Measurements from ENCODE around the gene TTC19. TPM values are rescaled to one million over a fixed set of nuclear protein-coding genes. Genes with fewer than 3 reads are reported as not detected.

Gene TTC19
- total and polyA plus RNA-seq, 2 of the 8 experiments (the other 6 are each of a cell fraction or from before 2014, with no cell fraction given): 11.8 to 55.0 TPM

GRCh38 chr17:16025202-16025601, 25.6 kb downstream of the TTC19 start:
- no peak overlapping the region for H3K18ac ChIP-seq (ENCODE audit: extremely low read depth, low read length)
- H3K36me3 ChIP-seq (ENCODE audit: control insufficient read depth in 2 of 4, insufficient read depth in 4 of 4, low read length in 3 of 4): peaks cover 5 to 69% (median 46%) of the 10 kb centered on the region in 4 experiments
- H2BK15ac ChIP-seq (ENCODE audit: low read length): no peak overlapping the region
- 96% methylated on average over 1 of the region's 1 CpG; no CpG with 5 or more reads in 1 of the 2 experiments for WGBS, 2 experiments (ENCODE audit: extremely low coverage in 1 of 2, insufficient coverage in 1 of 2, insufficient read length in 1 of 2, insufficient replicate concordance in 2 of 2, low coverage in 1 of 2, low lambda C conversion rate in 2 of 2, missing lambda C conversion rate in 1 of 2)
- H2BK20ac ChIP-seq (ENCODE audit: low read length): no peak overlapping the region
- no peak overlapping the region for H2BK120ac ChIP-seq (replicated peaks; ENCODE audit: low read depth, low read length)
- no peaks in the 10 kb centered on the region for H3K4me1 ChIP-seq (replicated peaks in 1 of 4; ENCODE audit: control insufficient read depth in 3 of 4, insufficient read depth in 4 of 4, low read length in 3 of 4)
- H4K91ac ChIP-seq (replicated peaks; ENCODE audit: insufficient read length, low read length): no peak overlapping the region
- ChIA-PET CTCF (ENCODE audit: partially characterized antibody) (interaction anchor here (0.6 kb wide), 1 partner anchor 139 kb away, joined by 3 read pairs; no protein-coding TSS in a partner anchor), POLR2A (ENCODE audit: partially characterized antibody) (interaction anchor here (1.0 to 2.6 kb wide), 3 partner anchors 8 to 12 kb away, joined by 3 to 6 read pairs (median 3); no protein-coding TSS in a partner anchor)
- no peak overlapping the region for H3K14ac ChIP-seq (ENCODE audit: insufficient read length)
- no peak overlapping the region for H2AFZ ChIP-seq (ENCODE audit: low read length)
- no peak overlapping the region for H2BK5ac ChIP-seq (ENCODE audit: low read depth, low read length)
- H3K79me1 ChIP-seq (ENCODE audit: low read depth, low read length): no peaks in the 10 kb centered on the region; the same call in 1 of the 2 replicates
- H3K56ac ChIP-seq (replicated peaks; ENCODE audit: insufficient read length, low read depth, low read length): no peak overlapping the region
- no peak overlapping the region for H3K23ac ChIP-seq (ENCODE audit: insufficient read length)
- no peak overlapping the region for H3K4me3 ChIP-seq (ENCODE audit: extremely low read depth in 1 of 4, insufficient read depth in 2 of 4, low read depth in 3 of 4, low read length in 4 of 4)
- no peaks in the 10 kb centered on the region for H3K27me3 ChIP-seq (replicated peaks in 1 of 4; ENCODE audit: control insufficient read depth in 3 of 4, extremely low read depth in 1 of 4, insufficient read depth in 3 of 4, low read length in 3 of 4)
- no peak overlapping the region for H4K8ac ChIP-seq (ENCODE audit: extremely low read depth, insufficient read depth, low read length)
- no peaks in the 10 kb centered on the region for H3K23me2 ChIP-seq (ENCODE audit: low read depth, low read length)
- H3K4me2 ChIP-seq (ENCODE audit: insufficient read depth in 1 of 2, low read depth in 2 of 2, low read length in 2 of 2): no peak overlapping the region
- no peak for FAIRE-seq
- no peaks in the 10 kb centered on the region for H3K9me3 ChIP-seq (ENCODE audit: insufficient read depth in 2 of 2, low read depth in 1 of 2, low read length in 1 of 2)
- peaks cover 6 to 7% of the 10 kb centered on the region in 2 experiments for H4K20me1 ChIP-seq (replicated peaks in 1 of 2; ENCODE audit: control insufficient read depth in 1 of 2, insufficient read depth in 2 of 2, low read length in 2 of 2)
- DNase-seq (ENCODE audit: low read depth in 1 of 2, low spot score in 2 of 2): no peak
- no peak for TF ChIP-seq POLR2AphosphoS5 (IDR thresholded peaks at IDR 0.05; ENCODE audit: low read depth, low read length)
- TF ChIP-seq KDM5A (IDR thresholded peaks at IDR 0.05; ENCODE audit: low read length): no peak
- no peak for TF ChIP-seq KDM1A (IDR thresholded peaks at IDR 0.05; ENCODE audit: borderline replicate concordance, low read length)
- no peak for TF ChIP-seq CBX8 (IDR thresholded peaks at IDR 0.05; ENCODE audit: borderline replicate concordance, low read depth, low read length)
- no peak for TF ChIP-seq GABPA (IDR thresholded peaks at IDR 0.05; ENCODE audit: borderline replicate concordance, insufficient read depth, low read length)
- no peak for TF ChIP-seq SAP30 (IDR thresholded peaks at IDR 0.05; ENCODE audit: insufficient read depth, insufficient replicate concordance, low read length)
- TF ChIP-seq MAX (IDR thresholded peaks at IDR 0.05): no peak
- no peak for TF ChIP-seq TEAD4 (IDR thresholded peaks at IDR 0.05; ENCODE audit: low read depth, low read length)
- no peak for TF ChIP-seq SP2 (IDR thresholded peaks at IDR 0.05; ENCODE audit: low read length)
- no peak for TF ChIP-seq KDM4A (IDR thresholded peaks at IDR 0.05; ENCODE audit: low read depth, low read length, severe bottlenecking)
- TF ChIP-seq POU5F1 (IDR thresholded peaks at IDR 0.05; ENCODE audit: low read depth, low read length): no peak
- TF ChIP-seq POLR2A (IDR thresholded peaks at IDR 0.05; ENCODE audit: control extremely low read depth in 1 of 2, low read depth in 2 of 2, low read length in 2 of 2): no peak
- no peak for TF ChIP-seq HDAC2 (IDR thresholded peaks at IDR 0.05; ENCODE audit: borderline replicate concordance in 1 of 2, low read depth in 2 of 2, low read length in 2 of 2)
- no peak for TF ChIP-seq RNF2 (IDR thresholded peaks at IDR 0.05; ENCODE audit: borderline replicate concordance, low read depth, low read length, missing control alignments, poor library complexity, severe bottlenecking)
- no peak overlapping the region for H2BK12ac ChIP-seq (ENCODE audit: low read depth, low read length)
- H3K9ac ChIP-seq (replicated peaks in 1 of 4; ENCODE audit: extremely low read depth in 1 of 4, low read depth in 3 of 4, low read length in 3 of 4): no peak overlapping the region
- no peak overlapping the region for H3K27ac ChIP-seq (ENCODE audit: low read depth, low read length)
- no peak overlapping the region for H3K4ac ChIP-seq (replicated peaks; ENCODE audit: insufficient read length, low read depth, low read length)
- no peak overlapping the region for H2AK5ac ChIP-seq (ENCODE audit: low read depth, low read length)
- H3K79me2 ChIP-seq (ENCODE audit: control insufficient read depth in 1 of 2, insufficient read depth in 2 of 2, low read length in 2 of 2): peaks cover 0 to 9% of the 10 kb centered on the region in 2 experiments; a peak in 2 of 4 replicates
- H4K5ac ChIP-seq (ENCODE audit: insufficient read length, low read depth, low read length): no peak overlapping the region

Measured in H1 (cell line).